ENCODE measurements around the gene RACGAP1.
A peak's percentile ranks its signal among the peaks of the same experiment; 100 is the strongest.

Gene RACGAP1

DNA sequence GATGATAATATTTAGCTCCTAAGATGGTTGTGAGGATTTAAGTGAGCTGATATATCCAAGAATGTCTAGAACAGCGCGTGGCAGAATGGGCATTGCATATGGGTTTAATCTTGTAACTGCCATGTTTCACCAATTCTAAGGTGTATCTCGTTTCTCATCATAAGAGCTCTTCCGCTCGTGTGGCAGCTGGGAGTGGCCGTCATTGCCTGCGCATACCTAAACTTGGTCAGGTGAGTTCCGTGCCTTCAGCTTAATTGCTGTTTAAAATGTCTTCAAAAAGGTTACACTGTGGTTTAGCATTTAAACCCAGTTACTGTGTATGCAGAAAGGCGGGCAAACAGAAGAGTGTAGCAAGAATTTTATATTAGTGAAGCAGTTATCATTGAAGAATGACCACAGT is 79.2 kb downstream of the RACGAP1 start:
- no peak for ATAC-seq
- no peak for TF ChIP-seq ZFP30 (CRISPR knock-in tag; IDR thresholded peaks at IDR 0.05)

GRCh38 chr12:49945394-49946080 is 79.8 kb downstream of the RACGAP1 start:
- TF ChIP-seq ISL1 (CRISPR knock-in tag; IDR thresholded peaks at IDR 0.05) = no peak
- TF ChIP-seq SNAI2 (CRISPR knock-in tag; IDR thresholded peaks at IDR 0.05) = no peak
- TF ChIP-seq GLIS3 (CRISPR knock-in tag; IDR thresholded peaks at IDR 0.05) = no peak
- no peak for TF ChIP-seq ARNTL (CRISPR knock-in tag; IDR thresholded peaks at IDR 0.05; ENCODE audit: borderline replicate concordance, low read depth)
- no peak for TF ChIP-seq TOX (CRISPR knock-in tag; IDR thresholded peaks at IDR 0.05; ENCODE audit: borderline replicate concordance)
- TF ChIP-seq ZFP30 (CRISPR knock-in tag; IDR thresholded peaks at IDR 0.05) = no peak
- no peak for TF ChIP-seq ZNF8 (CRISPR knock-in tag; IDR thresholded peaks at IDR 0.05)
- TF ChIP-seq POU6F1 (CRISPR knock-in tag; IDR thresholded peaks at IDR 0.05; ENCODE audit: borderline replicate concordance, low read depth) = no peak
- TF ChIP-seq ZFP3 (CRISPR knock-in tag; IDR thresholded peaks at IDR 0.05) = 0 out of 2 replicates have a peak, but pooled peaks have one; percentile 12
- ATAC-seq = peak; percentile 99

- no peak for TF ChIP-seq ZFP3 (CRISPR knock-in tag; IDR thresholded peaks at IDR 0.05)
- no peak for TF ChIP-seq PATZ1 (CRISPR knock-in tag; IDR thresholded peaks at IDR 0.05; ENCODE audit: borderline replicate concordance)
- TF ChIP-seq ESRRG (CRISPR knock-in tag; IDR thresholded peaks at IDR 0.05) = no peak
- no peak for TF ChIP-seq ZNF565 (CRISPR knock-in tag; conservative IDR thresholded peaks at IDR 0.05; ENCODE audit: low read depth)
- no peak for TF ChIP-seq ZNF8 (CRISPR knock-in tag; IDR thresholded peaks at IDR 0.05)
- TF ChIP-seq, protein P1, sequence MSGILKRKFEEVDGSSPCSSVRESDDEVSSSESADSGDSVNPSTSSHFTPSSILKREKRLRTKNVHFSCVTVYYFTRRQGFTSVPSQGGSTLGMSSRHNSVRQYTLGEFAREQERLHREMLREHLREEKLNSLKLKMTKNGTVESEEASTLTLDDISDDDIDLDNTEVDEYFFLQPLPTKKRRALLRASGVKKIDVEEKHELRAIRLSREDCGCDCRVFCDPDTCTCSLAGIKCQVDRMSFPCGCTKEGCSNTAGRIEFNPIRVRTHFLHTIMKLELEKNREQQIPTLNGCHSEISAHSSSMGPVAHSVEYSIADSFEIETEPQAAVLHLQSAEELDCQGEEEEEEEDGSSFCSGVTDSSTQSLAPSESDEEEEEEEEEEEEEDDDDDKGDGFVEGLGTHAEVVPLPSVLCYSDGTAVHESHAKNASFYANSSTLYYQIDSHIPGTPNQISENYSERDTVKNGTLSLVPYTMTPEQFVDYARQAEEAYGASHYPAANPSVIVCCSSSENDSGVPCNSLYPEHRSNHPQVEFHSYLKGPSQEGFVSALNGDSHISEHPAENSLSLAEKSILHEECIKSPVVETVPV (CRISPR knock-in tag; IDR thresholded peaks at IDR 0.05) = no peak
- TF ChIP-seq ARNTL (CRISPR knock-in tag; IDR thresholded peaks at IDR 0.05; ENCODE audit: borderline replicate concordance, low read depth) = no peak
- TF ChIP-seq, protein P2, sequence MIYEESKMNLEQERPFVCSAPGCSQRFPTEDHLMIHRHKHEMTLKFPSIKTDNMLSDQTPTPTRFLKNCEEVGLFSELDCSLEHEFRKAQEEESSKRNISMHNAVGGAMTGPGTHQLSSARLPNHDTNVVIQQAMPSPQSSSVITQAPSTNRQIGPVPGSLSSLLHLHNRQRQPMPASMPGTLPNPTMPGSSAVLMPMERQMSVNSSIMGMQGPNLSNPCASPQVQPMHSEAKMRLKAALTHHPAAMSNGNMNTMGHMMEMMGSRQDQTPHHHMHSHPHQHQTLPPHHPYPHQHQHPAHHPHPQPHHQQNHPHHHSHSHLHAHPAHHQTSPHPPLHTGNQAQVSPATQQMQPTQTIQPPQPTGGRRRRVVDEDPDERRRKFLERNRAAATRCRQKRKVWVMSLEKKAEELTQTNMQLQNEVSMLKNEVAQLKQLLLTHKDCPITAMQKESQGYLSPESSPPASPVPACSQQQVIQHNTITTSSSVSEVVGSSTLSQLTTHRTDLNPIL (CRISPR knock-in tag; IDR thresholded peaks at IDR 0.05; ENCODE audit: low read depth) = no peak
- no peak for TF ChIP-seq ZNF70 (CRISPR knock-in tag; IDR thresholded peaks at IDR 0.05)
- no peak for TF ChIP-seq PPARA (CRISPR knock-in tag; IDR thresholded peaks at IDR 0.05; ENCODE audit: borderline replicate concordance)
- TF ChIP-seq, protein P3, sequence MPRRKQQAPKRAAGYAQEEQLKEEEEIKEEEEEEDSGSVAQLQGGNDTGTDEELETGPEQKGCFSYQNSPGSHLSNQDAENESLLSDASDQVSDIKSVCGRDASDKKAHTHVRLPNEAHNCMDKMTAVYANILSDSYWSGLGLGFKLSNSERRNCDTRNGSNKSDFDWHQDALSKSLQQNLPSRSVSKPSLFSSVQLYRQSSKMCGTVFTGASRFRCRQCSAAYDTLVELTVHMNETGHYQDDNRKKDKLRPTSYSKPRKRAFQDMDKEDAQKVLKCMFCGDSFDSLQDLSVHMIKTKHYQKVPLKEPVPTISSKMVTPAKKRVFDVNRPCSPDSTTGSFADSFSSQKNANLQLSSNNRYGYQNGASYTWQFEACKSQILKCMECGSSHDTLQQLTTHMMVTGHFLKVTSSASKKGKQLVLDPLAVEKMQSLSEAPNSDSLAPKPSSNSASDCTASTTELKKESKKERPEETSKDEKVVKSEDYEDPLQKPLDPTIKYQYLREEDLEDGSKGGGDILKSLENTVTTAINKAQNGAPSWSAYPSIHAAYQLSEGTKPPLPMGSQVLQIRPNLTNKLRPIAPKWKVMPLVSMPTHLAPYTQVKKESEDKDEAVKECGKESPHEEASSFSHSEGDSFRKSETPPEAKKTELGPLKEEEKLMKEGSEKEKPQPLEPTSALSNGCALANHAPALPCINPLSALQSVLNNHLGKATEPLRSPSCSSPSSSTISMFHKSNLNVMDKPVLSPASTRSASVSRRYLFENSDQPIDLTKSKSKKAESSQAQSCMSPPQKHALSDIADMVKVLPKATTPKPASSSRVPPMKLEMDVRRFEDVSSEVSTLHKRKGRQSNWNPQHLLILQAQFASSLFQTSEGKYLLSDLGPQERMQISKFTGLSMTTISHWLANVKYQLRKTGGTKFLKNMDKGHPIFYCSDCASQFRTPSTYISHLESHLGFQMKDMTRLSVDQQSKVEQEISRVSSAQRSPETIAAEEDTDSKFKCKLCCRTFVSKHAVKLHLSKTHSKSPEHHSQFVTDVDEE (CRISPR knock-in tag; IDR thresholded peaks at IDR 0.05) = no peak
- no peak for TF ChIP-seq ISL1 (CRISPR knock-in tag; IDR thresholded peaks at IDR 0.05)
- TF ChIP-seq BACH2 (CRISPR knock-in tag; IDR thresholded peaks at IDR 0.05; ENCODE audit: borderline replicate concordance) = no peak
- no peak for TF ChIP-seq TCF4 (CRISPR knock-in tag; IDR thresholded peaks at IDR 0.05; ENCODE audit: borderline replicate concordance)
- no peak for TF ChIP-seq TOX (CRISPR knock-in tag; IDR thresholded peaks at IDR 0.05; ENCODE audit: borderline replicate concordance)
- no peak for TF ChIP-seq RARB (CRISPR knock-in tag; IDR thresholded peaks at IDR 0.05)
- no peak for ATAC-seq
These were observed 80.6 kb downstream of the RACGAP1 start for GRCh38 chr12:49944718-49945117.
